Breast epithelium (tissue), 4 donors: Measurements from ENCODE around the gene SAGE1. TPM values are rescaled to one million over a fixed set of nuclear protein-coding genes. Genes with fewer than 3 reads are reported as not detected.
"Not testable (repeated sequence)": the region's sequence is repeated elsewhere in the genome, so short reads cannot be mapped to it uniquely, and the experiment has no call there.

ENCODE experiments used
- DNase-seq, 2 donors: peaks; one replicate each; pipeline ENCODE4 v3.0.0-alpha.2; 2019; ENCODE audit warnings: low spot score in 2 of 2
- H3K27ac ChIP-seq, 2 donors: fragments of 200-600 bp; sonication (generic) in 1 of 2; one replicate each; pipeline ENCODE4 v1.5.1; 2016 to 2019; ENCODE audit warnings: mild to moderate bottlenecking in 1 of 2
- H3K27me3 ChIP-seq, 2 donors: fragments of 200-600 bp; sonication (generic) in 1 of 2; one replicate each; pipeline versions ENCODE4 v1.5.1 to v1.6.0; 2017 to 2019; ENCODE audit warnings: control low read depth in 1 of 2, mild to moderate bottlenecking in 1 of 2
- H3K36me3 ChIP-seq: fragments of 200-600 bp; one replicate; pipeline ENCODE4 v1.5.1; 2019
- H3K4me1 ChIP-seq, 2 donors: fragments of 200-600 bp; sonication (generic); one replicate each; pipeline ENCODE4 v1.5.1; 2016 to 2019; ENCODE audit warnings: control low read depth in 1 of 2
- H3K4me3 ChIP-seq, 3 donors: fragments of 200-600 bp; sonication (generic); 1 replicate in 2 of 3; 2 replicates in 1 of 3; pipeline ENCODE4 v1.5.1; 2016 to 2019; ENCODE audit warnings: mild to moderate bottlenecking in 3 of 3, moderate library complexity in 2 of 3
- H3K9me3 ChIP-seq, 2 donors: fragments of 200-600 bp; sonication (generic) in 1 of 2; one replicate each; pipeline ENCODE4 v1.5.1; 2016 to 2019; ENCODE audit warnings: control low read depth in 1 of 2
- POLR2A ChIP-seq: fragments of 450-650 bp; IDR thresholded peaks from one replicate; pipeline ENCODE4 v1.6.1; 2016; ENCODE audit warnings: antibody characterized with exemption, mild to moderate bottlenecking, moderate library complexity
- POLR2AphosphoS5 ChIP-seq, 3 donors: sonication (generic); formaldehyde crosslinking; IDR thresholded peaks; one replicate each; pipeline ENCODE4 v1.6.1; 2017; ENCODE audit warnings: antibody characterized with exemption in 3 of 3
- intact Hi-C: fragments of 100-400 bp; cut with DNase I; formaldehyde crosslinking; loops from one replicate; pipeline ENCODE4 v1.15.1; 2023; ENCODE audit warnings: low total_unique reads
- total RNA-seq, 3 donors: library from RNA; depleted of rRNA; stranded (reverse); fragments of >200 nt; gene quantifications; one replicate each; pipeline ENCODE4 v1.1.0, GENCODE V29; 2016
- TF ChIP-seq, protein P1 (sequence below), 3 donors: fragments of 450-650 bp; IDR thresholded peaks; one replicate each; pipeline ENCODE4 v1.5.1; 2016 to 2017; ENCODE audit warnings: antibody characterized with exemption in 3 of 3, mild to moderate bottlenecking in 3 of 3, moderate library complexity in 3 of 3

The SAGE1 gene
- total RNA-seq, 3 donors from 2014 or later = not detected

- no peak for DNase-seq
- H3K4me1 ChIP-seq = no peaks in the 10 kb centered on the region
- intact Hi-C loops = no loop called here
- no peak overlapping the region for H3K27ac ChIP-seq
- TF ChIP-seq POLR2AphosphoS5 (IDR thresholded peaks at IDR 0.05) (no peak), POLR2A (no peak)
- TF ChIP-seq, protein P1, sequence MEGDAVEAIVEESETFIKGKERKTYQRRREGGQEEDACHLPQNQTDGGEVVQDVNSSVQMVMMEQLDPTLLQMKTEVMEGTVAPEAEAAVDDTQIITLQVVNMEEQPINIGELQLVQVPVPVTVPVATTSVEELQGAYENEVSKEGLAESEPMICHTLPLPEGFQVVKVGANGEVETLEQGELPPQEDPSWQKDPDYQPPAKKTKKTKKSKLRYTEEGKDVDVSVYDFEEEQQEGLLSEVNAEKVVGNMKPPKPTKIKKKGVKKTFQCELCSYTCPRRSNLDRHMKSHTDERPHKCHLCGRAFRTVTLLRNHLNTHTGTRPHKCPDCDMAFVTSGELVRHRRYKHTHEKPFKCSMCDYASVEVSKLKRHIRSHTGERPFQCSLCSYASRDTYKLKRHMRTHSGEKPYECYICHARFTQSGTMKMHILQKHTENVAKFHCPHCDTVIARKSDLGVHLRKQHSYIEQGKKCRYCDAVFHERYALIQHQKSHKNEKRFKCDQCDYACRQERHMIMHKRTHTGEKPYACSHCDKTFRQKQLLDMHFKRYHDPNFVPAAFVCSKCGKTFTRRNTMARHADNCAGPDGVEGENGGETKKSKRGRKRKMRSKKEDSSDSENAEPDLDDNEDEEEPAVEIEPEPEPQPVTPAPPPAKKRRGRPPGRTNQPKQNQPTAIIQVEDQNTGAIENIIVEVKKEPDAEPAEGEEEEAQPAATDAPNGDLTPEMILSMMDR (IDR thresholded peaks at IDR 0.05) = no peak
- H3K4me3 ChIP-seq = no peak overlapping the region
- no peaks in the 10 kb centered on the region for H3K36me3 ChIP-seq
- H3K27me3 ChIP-seq = peaks cover 0 to 20% of the 10 kb centered on the region in 2 donors
- no peaks in the 10 kb centered on the region for H3K9me3 ChIP-seq
These were observed 735 bp upstream of the SAGE1 start for GRCh38 chrX:135892781-135893180.

GRCh38 chrX:135910251-135910650 lies 16.7 kb downstream of the SAGE1 start:
- H3K27ac ChIP-seq = no peak overlapping the region
- H3K4me1 ChIP-seq = no peaks in the 10 kb centered on the region
- no peak overlapping the region for H3K4me3 ChIP-seq
- no peak for DNase-seq
- TF ChIP-seq POLR2AphosphoS5 (IDR thresholded peaks at IDR 0.05) (no peak), POLR2A (no peak)
- TF ChIP-seq, protein P1 (IDR thresholded peaks at IDR 0.05) = no peak
- H3K36me3 ChIP-seq = no peaks in the 10 kb centered on the region
- H3K27me3 ChIP-seq = peaks cover 0 to 58% of the 10 kb centered on the region in 2 donors
- intact Hi-C loops = no loop called here
- H3K9me3 ChIP-seq = no peaks in the 10 kb centered on the region

GRCh38 chrX:135914404-135914803 lies 20.9 kb downstream of the SAGE1 start:
- H3K4me1 ChIP-seq = no peaks in the 10 kb centered on the region
- intact Hi-C loops = no loop called here
- DNase-seq = no peak
- peaks cover 0 to 54% of the 10 kb centered on the region in 2 donors for H3K27me3 ChIP-seq
- no peaks in the 10 kb centered on the region for H3K36me3 ChIP-seq
- no peaks in the 10 kb centered on the region for H3K9me3 ChIP-seq
- no peak overlapping the region for H3K4me3 ChIP-seq
- H3K27ac ChIP-seq = no peak overlapping the region
- TF ChIP-seq, protein P1 (IDR thresholded peaks at IDR 0.05) = no peak
- TF ChIP-seq POLR2A (no peak), POLR2AphosphoS5 (IDR thresholded peaks at IDR 0.05) (no peak)

GRCh38 chrX:135920516-135920915 lies 27.0 kb downstream of the SAGE1 start:
- peaks cover 0 to 47% of the 10 kb centered on the region in 2 donors for H3K27me3 ChIP-seq
- H3K27ac ChIP-seq, DNase-seq, H3K9me3 ChIP-seq, intact Hi-C loops, H3K4me3 ChIP-seq, H3K4me1 ChIP-seq, H3K36me3 ChIP-seq: not testable (repeated sequence)

DNA sequence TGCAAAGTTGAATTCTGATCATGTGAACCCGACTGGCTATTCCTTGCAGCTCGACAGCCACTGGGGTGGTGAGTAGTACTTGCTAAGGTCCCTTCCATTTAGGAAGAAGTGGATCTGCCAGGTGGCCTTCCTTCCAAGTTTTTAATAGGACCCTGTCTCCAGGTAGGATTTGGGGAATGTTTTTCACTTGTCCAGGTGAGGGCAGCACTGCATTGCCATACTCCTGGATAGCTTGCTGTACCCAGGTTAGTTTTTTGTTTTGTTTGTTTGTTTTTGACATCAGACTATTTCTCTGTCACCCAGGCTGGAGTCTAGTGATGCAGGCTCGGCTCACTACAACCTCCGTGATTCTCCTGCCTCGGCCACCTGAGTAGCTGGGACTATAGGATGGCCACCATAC lies 29.8 kb downstream of the SAGE1 start:
- no peak for TF ChIP-seq POLR2AphosphoS5 (IDR thresholded peaks at IDR 0.05)
- TF ChIP-seq, protein P1 (IDR thresholded peaks at IDR 0.05) = no peak
- TF ChIP-seq POLR2A = no peak
- Histone ChIP-seq H3K27ac (no peak overlapping the region), H3K36me3 (no peaks in the 10 kb centered on the region), H3K27me3 (peaks cover 0 to 33% of the 10 kb centered on the region in 2 donors), H3K4me3 (no peak overlapping the region), H3K4me1 (no peaks in the 10 kb centered on the region), H3K9me3 (no peaks in the 10 kb centered on the region)
- intact Hi-C loops = no loop called here
- no peak for DNase-seq

DNA sequence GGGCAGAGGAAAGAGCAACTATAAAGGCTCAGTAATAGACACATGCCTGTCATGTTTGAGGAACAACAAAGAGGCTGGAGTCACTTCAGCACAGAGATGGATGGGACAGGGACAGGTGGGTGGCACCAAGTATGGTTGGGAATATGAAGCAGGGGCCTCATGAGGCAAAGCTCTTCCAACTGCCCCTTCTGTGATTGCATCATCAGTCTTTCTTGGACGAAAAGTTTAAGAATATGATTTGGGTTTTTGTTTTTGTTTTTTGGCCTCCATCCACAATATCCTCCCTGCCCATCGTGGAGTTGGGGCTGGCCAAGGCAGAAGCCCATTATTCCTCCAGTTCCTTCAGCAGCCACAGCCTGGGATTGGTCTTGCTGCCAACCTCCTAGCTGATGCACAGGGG lies 34.4 kb downstream of the SAGE1 start:
- Histone ChIP-seq H3K36me3 (no peaks in the 10 kb centered on the region), H3K27me3 (peaks cover 0 to 18% of the 10 kb centered on the region in 2 donors), H3K4me3 (no peak overlapping the region), H3K9me3 (no peaks in the 10 kb centered on the region), H3K27ac (no peak overlapping the region), H3K4me1 (no peaks in the 10 kb centered on the region)
- DNase-seq = no peak
- TF ChIP-seq, protein P1 (IDR thresholded peaks at IDR 0.05) = no peak
- no peak for TF ChIP-seq POLR2A
- TF ChIP-seq POLR2AphosphoS5 (IDR thresholded peaks at IDR 0.05) = no peak
- intact Hi-C loops = no loop called here
